Activated CD8-positive, alpha-beta memory T cell treated with anti-CD3 and anti-CD28 coated beads, Interleukin-2, amount 50 U/mL, for 24 hours (primary cell): Measurements from ENCODE around the gene ANKFN1.

ENCODE experiments used
- DNase-seq: peaks from one replicate; pipeline ENCODE4 v3.0.0-alpha.2; 2020; ENCODE audit errors: extremely low read depth

The ANKFN1 gene

GRCh38 chr17:56505154-56505756 lies 352.0 kb downstream of the ANKFN1 start:
- DNase-seq: no peak

DNA sequence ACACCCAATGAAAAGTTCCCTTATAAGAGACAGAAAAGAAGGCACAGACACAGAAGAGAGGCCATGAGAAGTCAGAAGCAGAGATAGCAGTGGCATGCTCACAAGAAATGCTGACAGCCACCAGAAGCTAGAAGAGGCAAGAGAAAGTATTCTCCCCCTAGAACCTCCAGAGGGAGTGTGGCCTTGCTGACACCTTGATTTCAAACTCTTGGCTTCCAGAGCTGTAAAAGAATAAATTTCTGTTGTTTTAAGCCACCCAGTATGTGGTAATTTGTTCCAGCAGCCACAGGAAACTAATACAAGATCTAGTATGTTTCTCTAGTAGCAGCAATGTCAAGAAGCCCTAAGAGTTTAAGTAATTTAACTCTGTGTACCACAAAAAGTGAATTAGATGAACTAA lies 353.1 kb downstream of the ANKFN1 start:
- no peak for DNase-seq

GRCh38 chr17:56510554-56511342 lies 357.5 kb downstream of the ANKFN1 start:
- no peak for DNase-seq

DNA sequence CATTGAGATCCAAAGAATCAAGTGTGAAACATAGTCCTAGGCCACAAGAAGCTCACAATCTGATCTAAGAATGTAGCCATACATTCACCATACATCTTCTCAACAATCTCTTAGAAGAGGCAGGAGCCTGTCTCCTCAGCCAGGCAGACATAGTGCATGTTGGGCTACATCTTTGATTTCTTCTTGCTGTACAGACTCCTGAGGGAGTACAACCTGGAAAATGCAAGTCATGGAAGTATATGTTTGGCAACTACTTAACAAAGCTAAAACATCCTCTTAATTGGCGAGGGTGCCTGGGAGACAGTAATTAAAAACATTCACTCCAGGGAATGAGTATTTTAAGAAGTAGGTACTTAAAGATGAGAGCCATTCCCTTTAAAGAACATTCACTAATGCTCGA lies 361.0 kb downstream of the ANKFN1 start:
- DNase-seq: no peak

DNA sequence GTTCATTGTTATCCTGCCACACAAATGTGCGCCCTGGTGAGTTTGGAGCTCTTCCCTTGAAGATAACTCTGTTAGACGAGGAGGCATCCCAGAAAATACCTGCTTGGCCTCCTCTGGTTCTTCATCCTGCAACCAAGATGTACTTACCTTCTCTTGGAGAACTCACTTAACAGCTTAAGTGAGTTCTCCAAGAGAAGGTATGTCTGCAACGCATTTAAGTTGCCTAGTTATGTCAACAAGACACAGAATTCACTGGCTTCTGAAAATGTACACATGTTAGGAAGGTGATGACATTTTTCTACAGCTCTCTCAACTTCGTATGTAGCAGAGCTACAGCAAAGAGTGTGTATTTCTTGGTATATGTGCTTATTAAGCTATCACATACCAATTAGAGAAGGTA lies 361.6 kb downstream of the ANKFN1 start:
- DNase-seq: no peak

- DNase-seq: no peak
These were observed 368.3 kb downstream of the ANKFN1 start for GRCh38 chr17:56521414-56522141.

- DNase-seq: no peak
These were observed 369.8 kb downstream of the ANKFN1 start for GRCh38 chr17:56523042-56523441.

- DNase-seq: no peak
These were observed 375.4 kb downstream of the ANKFN1 start for GRCh38 chr17:56528696-56529095.

GRCh38 chr17:56532926-56533325 lies 379.7 kb downstream of the ANKFN1 start:
- no peak for DNase-seq

GRCh38 chr17:56536766-56537165 lies 383.5 kb downstream of the ANKFN1 start:
- DNase-seq: no peak

- DNase-seq: no peak
These were observed 387.6 kb downstream of the ANKFN1 start for GRCh38 chr17:56540836-56541235.

GRCh38 chr17:56543280-56543679 lies 390.0 kb downstream of the ANKFN1 start:
- DNase-seq: no peak

- DNase-seq: no peak
These were observed 391.8 kb downstream of the ANKFN1 start for GRCh38 chr17:56545106-56545505.

DNA sequence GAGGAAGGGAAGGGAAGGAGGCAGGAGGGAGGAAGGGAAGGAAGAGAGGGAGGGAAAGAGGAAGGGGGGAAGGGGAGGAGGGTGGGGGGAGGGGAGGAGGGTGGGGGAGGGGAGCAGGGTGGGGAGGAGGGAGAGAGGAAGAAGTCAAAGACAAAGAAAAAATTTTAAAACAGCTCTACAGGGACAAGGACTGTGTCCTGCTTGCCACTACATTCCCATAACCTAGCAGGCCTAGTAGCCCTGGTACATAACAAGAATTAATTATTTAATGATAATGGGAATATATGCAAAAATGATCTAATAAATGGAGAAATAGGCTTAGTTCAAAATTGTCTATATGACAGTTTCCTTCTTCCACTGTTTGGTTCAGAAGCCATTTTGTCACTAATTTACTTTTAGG lies 392.7 kb downstream of the ANKFN1 start:
- no peak for DNase-seq

DNA sequence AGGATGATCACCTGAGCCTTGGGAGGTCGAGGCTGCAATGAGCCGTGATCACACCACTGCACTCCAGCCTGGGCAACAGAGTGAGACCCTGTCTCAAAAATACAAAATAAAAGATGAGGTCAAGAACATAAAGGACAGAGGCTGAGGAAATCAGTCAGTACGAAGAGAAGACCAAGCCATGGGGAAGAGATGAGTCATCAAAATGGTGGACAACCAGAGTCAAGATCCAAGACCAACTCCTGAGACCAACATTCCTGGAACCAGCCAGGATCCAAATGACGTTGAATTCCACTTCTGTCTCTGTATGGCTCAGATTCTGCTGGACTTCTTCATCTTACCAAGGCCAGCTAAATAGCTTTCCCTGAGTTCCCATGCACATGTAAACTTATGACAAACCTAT lies 395.4 kb downstream of the ANKFN1 start:
- DNase-seq: no peak

GRCh38 chr17:56549501-56549900 lies 396.2 kb downstream of the ANKFN1 start:
- DNase-seq: no peak

DNA sequence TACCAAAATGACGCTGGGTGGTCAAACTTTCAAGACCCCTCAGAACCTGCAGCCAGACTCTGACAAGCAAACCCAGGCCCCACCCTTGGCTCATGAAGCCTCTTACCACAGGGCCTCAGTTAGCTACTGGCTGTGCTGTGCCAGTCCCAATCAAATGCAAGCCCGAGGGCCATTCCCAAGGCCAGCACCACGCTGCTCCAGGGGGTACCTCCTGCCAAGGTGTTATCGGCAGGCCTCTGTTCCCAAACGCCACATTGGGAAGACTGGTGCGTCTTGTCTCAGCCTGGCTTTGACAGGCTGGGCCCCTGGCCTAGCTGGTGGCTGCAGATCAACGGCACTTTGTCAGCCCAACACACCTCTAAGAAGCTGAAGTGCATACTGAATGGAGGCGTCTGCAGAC lies 404.4 kb downstream of the ANKFN1 start:
- no peak for DNase-seq

DNA sequence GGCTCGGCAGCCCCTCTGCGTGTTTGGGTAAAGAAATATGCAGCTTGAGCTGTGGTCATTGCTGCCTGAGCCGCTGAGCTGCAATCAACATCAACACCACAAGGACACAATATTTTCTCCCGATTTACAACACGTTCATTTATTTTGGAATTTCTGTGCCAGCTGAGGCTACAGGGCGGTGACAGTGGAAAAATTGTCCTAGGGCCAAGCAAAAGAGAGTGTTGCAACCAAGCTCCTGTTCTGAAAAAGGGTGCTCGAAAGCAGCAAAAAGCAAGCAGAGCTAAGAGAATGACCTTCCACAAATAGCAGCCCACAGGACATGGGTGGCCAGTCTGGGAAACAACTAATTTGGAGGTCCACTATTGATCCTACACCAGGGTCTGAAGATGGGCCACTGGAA lies 404.8 kb downstream of the ANKFN1 start:
- DNase-seq: no peak
